ENCODE measurements around the gene FIGLA. TPM values are rescaled to one million over a fixed set of nuclear protein-coding genes. Genes with fewer than 3 reads are reported as not detected.
A peak's percentile ranks its signal among the peaks of the same experiment; 100 is the strongest.

FIGLA gene, protein sequence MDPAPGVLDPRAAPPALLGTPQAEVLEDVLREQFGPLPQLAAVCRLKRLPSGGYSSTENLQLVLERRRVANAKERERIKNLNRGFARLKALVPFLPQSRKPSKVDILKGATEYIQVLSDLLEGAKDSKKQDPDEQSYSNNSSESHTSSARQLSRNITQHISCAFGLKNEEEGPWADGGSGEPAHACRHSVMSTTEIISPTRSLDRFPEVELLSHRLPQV
- not detected for polyA plus RNA-seq (2013, experiment 1 of 2)
- polyA plus RNA-seq (2013, experiment 2 of 2) = not detected

DNA sequence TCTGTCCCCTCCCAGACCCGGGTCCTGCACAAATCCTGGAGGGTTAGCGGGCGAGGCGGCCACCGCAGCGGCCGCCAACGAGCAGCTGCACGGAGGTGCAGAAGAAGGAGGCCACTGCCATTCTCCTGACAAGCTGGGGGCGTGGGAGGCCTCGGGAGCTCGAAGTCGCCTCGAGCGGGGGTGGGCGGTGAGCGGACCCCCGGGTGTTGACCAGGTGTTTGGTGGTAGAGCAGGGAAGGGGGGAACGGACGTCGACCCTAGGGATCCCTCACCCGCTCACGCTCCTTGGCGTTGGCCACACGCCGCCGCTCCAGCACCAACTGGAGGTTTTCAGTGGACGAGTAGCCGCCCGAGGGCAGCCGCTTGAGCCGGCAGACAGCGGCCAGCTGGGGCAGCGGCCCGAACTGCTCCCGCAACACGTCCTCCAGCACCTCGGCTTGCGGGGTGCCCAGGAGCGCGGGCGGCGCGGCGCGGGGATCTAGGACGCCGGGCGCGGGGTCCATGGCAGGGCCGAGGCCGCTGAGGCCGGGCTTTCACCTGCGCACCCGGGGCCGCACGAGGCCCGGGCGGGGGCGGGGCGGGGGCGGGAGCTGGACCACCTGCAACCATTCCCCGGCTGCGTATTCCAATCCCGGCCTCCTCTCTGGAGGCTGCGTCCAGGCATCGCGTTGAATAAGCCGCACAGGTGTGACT lies at the start of gene FIGLA:
Gene FIGLA (minus strand): TSS at position 508 of the 693 bp plus-strand sequence. CDS start 5 bp downstream, at position 503.
- H3K9ac ChIP-seq (ENCODE audit: low read depth, low read length) = no peak within 1 kb of the TSS
- no peaks in the 10 kb centered on the region for H3K9me3 ChIP-seq (ENCODE audit: insufficient read depth, low read depth, low read length)
- peak within 1 kb of the TSS; percentile 40 for H3K4me3 ChIP-seq (ENCODE audit: low read length)
- peaks cover 88% of the 10 kb centered on the region for H3K27me3 ChIP-seq (ENCODE audit: insufficient read depth, low read length)
- H3K27ac ChIP-seq (ENCODE audit: low read depth, low read length) = no peak within 1 kb of the TSS
- 2% methylated on average over 69 of the region's 69 CpGs for WGBS
- peaks cover 3% of the 10 kb centered on the region; the same call in 1 of the 2 replicates for H3K4me1 ChIP-seq (ENCODE audit: insufficient read depth, low read length)
- H3K36me3 ChIP-seq (ENCODE audit: insufficient read depth, low read length) = no peaks in the 10 kb centered on the region

DNA sequence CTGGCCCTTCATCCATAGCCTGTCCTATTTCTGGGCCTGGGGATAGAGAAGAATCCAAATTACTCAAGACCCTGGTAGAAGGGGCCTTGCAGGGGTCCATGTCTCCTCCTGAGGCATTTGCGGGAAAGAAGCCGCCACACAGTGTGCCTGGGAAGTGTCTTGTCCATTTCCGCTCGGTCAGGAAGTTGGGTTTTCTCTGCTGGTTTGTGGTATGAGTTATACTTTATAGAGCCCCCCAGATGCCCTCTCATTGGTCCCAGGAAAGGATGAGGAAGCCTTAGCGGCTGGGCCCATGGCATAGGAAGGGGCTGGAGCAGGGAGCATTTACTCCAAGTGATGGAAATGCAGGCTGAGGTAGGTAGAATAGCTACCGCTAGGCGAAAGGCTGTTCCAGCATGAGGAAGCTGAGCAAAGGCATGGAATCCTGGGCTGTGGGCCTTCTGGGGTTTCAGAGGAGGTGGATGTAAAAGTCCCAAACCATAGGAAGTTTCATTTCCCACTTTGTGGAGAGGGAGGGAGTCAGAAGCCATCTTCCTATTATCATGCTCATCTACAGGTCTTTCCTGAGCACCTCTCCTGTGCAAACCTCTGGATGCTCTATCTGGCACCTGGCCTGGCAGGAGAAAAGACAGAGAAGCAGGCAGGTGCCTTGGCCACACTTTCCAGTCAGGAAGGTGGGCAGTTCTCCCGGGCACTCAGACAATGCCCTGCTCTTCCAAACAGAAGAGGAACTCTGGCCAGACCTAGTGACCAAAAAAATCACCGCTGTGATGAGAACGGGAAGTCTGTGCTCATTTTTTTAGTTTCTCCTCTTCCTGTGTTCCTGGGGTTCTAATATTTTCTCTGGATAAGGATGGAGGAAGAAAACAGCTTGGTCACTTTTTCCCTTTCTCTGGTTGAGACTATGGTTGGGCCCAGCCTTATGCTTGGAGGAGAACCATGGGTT lies 47.8 kb upstream of the FIGLA start:
- H3K27me3 ChIP-seq (ENCODE audit: insufficient read depth, low read length) = no peaks in the 10 kb centered on the region
- no peaks in the 10 kb centered on the region for H3K9me3 ChIP-seq (ENCODE audit: insufficient read depth, low read depth, low read length)

DNA sequence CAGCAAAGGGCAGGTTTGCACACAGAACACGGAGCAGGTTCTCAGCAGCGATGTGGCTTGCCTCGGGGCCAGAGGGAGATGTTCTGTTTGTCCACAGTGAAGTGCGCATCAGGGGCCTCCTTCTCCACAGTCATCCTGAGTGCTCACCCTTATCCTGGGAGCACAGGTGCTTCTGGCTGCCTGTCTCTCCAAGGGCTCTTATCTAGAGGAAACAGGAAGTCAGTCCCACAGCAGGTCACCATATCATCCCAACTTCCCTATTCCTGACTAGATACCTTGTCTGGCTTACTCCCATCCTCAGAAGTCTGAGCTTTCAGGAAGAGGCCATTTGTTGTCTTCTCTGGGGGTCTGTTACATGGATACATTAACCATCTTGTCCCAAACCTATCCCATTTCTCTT lies 45.2 kb upstream of the FIGLA start, which contains the start of gene CD207:
Gene CD207 (minus strand): TSS at position 174 of the 400 bp plus-strand sequence. CDS start 40 bp downstream, at position 134.
- Histone ChIP-seq H3K4me1 (ENCODE audit: insufficient read depth, low read length) (no peaks in the 10 kb centered on the region), H3K27ac (ENCODE audit: low read depth, low read length) (no peak within 1 kb of the TSS), H3K9ac (ENCODE audit: low read depth, low read length) (no peak within 1 kb of the TSS), H3K27me3 (ENCODE audit: insufficient read depth, low read length) (no peaks in the 10 kb centered on the region), H3K36me3 (ENCODE audit: insufficient read depth, low read length) (no peaks in the 10 kb centered on the region), H3K4me3 (ENCODE audit: low read length) (no peak within 1 kb of the TSS), H3K9me3 (ENCODE audit: insufficient read depth, low read depth, low read length) (no peaks in the 10 kb centered on the region)
- WGBS = 94% methylated on average over 4 of the region's 4 CpGs

More for the DNA sequence above, 47.8 kb upstream of the FIGLA start:
- Histone ChIP-seq H3K4me1 (ENCODE audit: insufficient read depth, low read length) (no peaks in the 10 kb centered on the region), H3K27ac (ENCODE audit: low read depth, low read length) (no peak overlapping the region), H3K9ac (ENCODE audit: low read depth, low read length) (no peak overlapping the region), H3K4me3 (ENCODE audit: low read length) (no peak overlapping the region), H3K36me3 (ENCODE audit: insufficient read depth, low read length) (no peaks in the 10 kb centered on the region)
- WGBS = 94% methylated on average over 10 of the region's 10 CpGs

DNA sequence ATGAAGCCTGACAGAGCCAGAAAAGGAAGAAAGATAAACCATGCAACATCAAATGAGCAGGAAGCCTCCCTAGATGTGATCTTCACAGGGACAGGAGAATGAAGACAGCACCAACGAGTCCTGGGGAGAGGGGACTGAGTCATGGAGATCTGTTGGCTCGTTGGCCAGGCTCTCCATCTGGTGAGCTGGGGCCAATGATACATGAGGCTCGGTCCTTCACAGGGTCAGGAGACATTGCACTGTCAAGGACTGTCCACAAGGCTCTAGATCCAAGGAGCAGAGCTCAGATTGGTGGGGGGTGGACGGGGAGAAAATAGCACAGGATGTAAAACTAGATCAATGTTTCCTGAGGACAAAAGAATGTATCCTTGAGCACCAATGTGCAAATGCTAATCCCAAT lies 44.4 kb upstream of the FIGLA start:
- Histone ChIP-seq H3K36me3 (ENCODE audit: insufficient read depth, low read length) (no peaks in the 10 kb centered on the region), H3K27me3 (ENCODE audit: insufficient read depth, low read length) (no peaks in the 10 kb centered on the region), H3K27ac (ENCODE audit: low read depth, low read length) (no peak overlapping the region), H3K9me3 (ENCODE audit: insufficient read depth, low read depth, low read length) (no peaks in the 10 kb centered on the region), H3K9ac (ENCODE audit: low read depth, low read length) (no peak overlapping the region), H3K4me3 (ENCODE audit: low read length) (no peak overlapping the region), H3K4me1 (ENCODE audit: insufficient read depth, low read length) (no peaks in the 10 kb centered on the region)
- whole genome bisulfite sequencing = 86% methylated on average over 4 of the region's 4 CpGs

DNA sequence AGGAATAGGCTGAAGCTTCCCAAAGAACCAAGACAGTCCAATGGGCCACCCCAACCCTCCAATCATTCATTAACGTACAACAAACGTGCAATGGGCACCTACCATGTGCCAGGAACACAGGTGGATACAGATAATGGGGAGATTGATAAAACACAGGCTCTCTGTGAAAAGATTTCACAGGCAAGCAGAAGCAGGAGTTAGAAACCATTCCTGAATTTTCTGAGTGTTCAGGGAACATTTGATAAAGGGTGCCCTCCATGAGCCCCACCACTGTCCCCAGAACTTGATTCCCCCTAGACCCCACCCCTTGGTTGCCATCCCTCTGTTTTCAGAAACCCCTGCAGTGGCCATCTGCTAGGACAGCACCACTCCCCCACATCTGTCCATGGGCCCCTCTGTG lies 43.7 kb upstream of the FIGLA start:
- Histone ChIP-seq H3K27ac (ENCODE audit: low read depth, low read length) (no peak overlapping the region), H3K27me3 (ENCODE audit: insufficient read depth, low read length) (no peaks in the 10 kb centered on the region), H3K36me3 (ENCODE audit: insufficient read depth, low read length) (no peaks in the 10 kb centered on the region), H3K4me1 (ENCODE audit: insufficient read depth, low read length) (no peaks in the 10 kb centered on the region), H3K4me3 (ENCODE audit: low read length) (no peak overlapping the region), H3K9me3 (ENCODE audit: insufficient read depth, low read depth, low read length) (no peaks in the 10 kb centered on the region), H3K9ac (ENCODE audit: low read depth, low read length) (no peak overlapping the region)
- WGBS = 100% methylated on average over 2 of the region's 2 CpGs

DNA sequence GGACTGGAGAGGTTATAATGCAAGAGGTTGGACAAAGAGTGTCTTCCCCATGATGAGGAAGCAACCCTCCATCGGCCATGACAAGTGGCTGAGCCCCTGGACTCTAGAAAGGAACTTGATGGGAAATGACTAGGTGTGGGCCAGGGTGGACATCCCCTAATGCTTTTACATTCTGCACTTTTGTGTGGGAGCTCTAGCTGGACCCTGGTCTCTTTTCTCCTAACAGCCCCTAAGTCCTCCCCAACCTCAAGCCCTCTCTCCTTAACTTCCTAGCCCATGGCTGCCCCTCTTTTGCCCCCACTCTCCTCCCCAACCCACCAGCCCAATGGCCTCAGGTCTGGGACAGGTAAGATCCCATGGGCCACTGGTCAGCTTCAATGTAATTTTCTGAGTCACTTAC lies 42.8 kb upstream of the FIGLA start:
- H3K9ac ChIP-seq (ENCODE audit: low read depth, low read length) = no peak overlapping the region
- no peak overlapping the region for H3K4me3 ChIP-seq (ENCODE audit: low read length)
- H3K9me3 ChIP-seq (ENCODE audit: insufficient read depth, low read depth, low read length) = no peaks in the 10 kb centered on the region
- H3K27ac ChIP-seq (ENCODE audit: low read depth, low read length) = no peak overlapping the region
- H3K4me1 ChIP-seq (ENCODE audit: insufficient read depth, low read length) = no peaks in the 10 kb centered on the region; the same call in 1 of the 2 replicates
- WGBS = 73% methylated on average over 1 of the region's 1 CpG
- H3K27me3 ChIP-seq (ENCODE audit: insufficient read depth, low read length) = no peaks in the 10 kb centered on the region
- no peaks in the 10 kb centered on the region for H3K36me3 ChIP-seq (ENCODE audit: insufficient read depth, low read length)

DNA sequence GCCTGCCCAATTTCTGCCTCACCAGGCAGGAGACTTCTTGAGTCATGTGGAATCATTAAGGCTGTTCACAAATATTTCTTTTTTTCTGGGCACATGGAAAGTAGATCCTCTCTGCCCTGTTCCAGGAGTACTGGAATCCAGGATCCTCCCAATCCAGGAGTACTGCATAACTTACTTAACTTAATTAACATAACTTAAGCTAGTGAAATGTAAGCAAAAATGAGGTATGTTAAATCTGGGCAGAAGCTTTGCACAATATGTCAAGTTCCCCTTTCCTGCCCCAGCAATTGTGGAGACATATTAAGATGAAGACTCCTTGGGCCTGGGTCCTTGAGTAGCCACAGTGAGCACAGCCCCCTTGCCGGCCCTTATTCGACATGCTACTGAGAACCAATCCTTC lies 41.9 kb upstream of the FIGLA start:
- no peaks in the 10 kb centered on the region for H3K36me3 ChIP-seq (ENCODE audit: insufficient read depth, low read length)
- no peaks in the 10 kb centered on the region; the same call in 1 of the 2 replicates for H3K4me1 ChIP-seq (ENCODE audit: insufficient read depth, low read length)
- WGBS = 86% methylated on average over 2 of the region's 2 CpGs
- no peak overlapping the region for H3K4me3 ChIP-seq (ENCODE audit: low read length)
- H3K9ac ChIP-seq (ENCODE audit: low read depth, low read length) = no peak overlapping the region
- no peaks in the 10 kb centered on the region for H3K9me3 ChIP-seq (ENCODE audit: insufficient read depth, low read depth, low read length)
- H3K27me3 ChIP-seq (ENCODE audit: insufficient read depth, low read length) = no peaks in the 10 kb centered on the region; the same call in 1 of the 2 replicates
- no peak overlapping the region for H3K27ac ChIP-seq (ENCODE audit: low read depth, low read length)

DNA sequence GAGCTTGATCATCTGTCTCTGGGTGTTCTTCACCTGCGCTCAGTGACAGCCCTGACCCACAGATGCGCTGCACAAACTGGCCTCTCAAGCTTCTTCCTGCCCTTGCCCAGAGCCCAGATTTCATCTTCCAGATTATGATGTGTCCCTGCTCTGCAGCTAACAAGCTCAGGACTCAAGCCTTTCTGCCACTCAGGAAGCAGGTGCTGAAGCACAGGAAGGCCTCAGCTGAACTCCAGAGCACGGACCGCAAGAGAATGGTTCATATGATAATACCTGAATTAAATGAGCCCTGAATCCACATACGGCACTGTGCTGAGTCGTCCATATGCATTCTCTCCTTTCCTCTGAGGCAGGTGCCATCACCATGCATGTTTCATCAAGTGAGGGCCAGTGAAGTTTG lies 41.4 kb upstream of the FIGLA start:
- no peaks in the 10 kb centered on the region; the same call in 1 of the 2 replicates for H3K27me3 ChIP-seq (ENCODE audit: insufficient read depth, low read length)

DNA sequence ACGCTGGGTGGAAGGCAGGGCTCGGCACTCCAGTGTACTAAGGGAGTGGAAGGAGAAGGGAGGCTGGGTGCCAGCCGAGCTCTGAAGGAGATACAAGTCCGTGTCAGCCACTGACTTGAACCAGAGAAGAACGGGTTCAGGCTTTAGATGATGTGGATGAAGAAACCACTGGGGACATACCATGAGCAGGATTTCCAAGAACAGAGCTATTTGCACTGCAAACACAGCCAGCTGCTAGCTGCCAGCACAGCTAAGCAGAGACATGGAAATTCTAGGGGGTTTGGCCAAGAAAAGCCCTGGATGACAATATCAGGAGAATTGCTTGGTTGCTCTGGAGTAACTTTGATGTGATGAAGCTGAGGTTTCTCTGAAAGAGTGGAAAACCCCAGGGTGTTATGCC lies 39.9 kb upstream of the FIGLA start:
- Histone ChIP-seq H3K27me3 (ENCODE audit: insufficient read depth, low read length) (no peaks in the 10 kb centered on the region; the same call in 1 of the 2 replicates), H3K9ac (ENCODE audit: low read depth, low read length) (no peak overlapping the region), H3K36me3 (ENCODE audit: insufficient read depth, low read length) (no peaks in the 10 kb centered on the region), H3K27ac (ENCODE audit: low read depth, low read length) (no peak overlapping the region), H3K4me1 (ENCODE audit: insufficient read depth, low read length) (no peaks in the 10 kb centered on the region; the same call in 1 of the 2 replicates), H3K4me3 (ENCODE audit: low read length) (no peak overlapping the region), H3K9me3 (ENCODE audit: insufficient read depth, low read depth, low read length) (no peaks in the 10 kb centered on the region)
- 89% methylated on average over 5 of the region's 5 CpGs for WGBS

More for the DNA sequence above, 41.4 kb upstream of the FIGLA start:
- H3K36me3 ChIP-seq (ENCODE audit: insufficient read depth, low read length) = no peaks in the 10 kb centered on the region
- no peak overlapping the region for H3K27ac ChIP-seq (ENCODE audit: low read depth, low read length)
- H3K4me3 ChIP-seq (ENCODE audit: low read length) = no peak overlapping the region
- 96% methylated on average over 6 of the region's 6 CpGs for WGBS
- H3K9me3 ChIP-seq (ENCODE audit: insufficient read depth, low read depth, low read length) = no peaks in the 10 kb centered on the region
- H3K9ac ChIP-seq (ENCODE audit: low read depth, low read length) = no peak overlapping the region
- no peaks in the 10 kb centered on the region; the same call in 1 of the 2 replicates for H3K4me1 ChIP-seq (ENCODE audit: insufficient read depth, low read length)

DNA sequence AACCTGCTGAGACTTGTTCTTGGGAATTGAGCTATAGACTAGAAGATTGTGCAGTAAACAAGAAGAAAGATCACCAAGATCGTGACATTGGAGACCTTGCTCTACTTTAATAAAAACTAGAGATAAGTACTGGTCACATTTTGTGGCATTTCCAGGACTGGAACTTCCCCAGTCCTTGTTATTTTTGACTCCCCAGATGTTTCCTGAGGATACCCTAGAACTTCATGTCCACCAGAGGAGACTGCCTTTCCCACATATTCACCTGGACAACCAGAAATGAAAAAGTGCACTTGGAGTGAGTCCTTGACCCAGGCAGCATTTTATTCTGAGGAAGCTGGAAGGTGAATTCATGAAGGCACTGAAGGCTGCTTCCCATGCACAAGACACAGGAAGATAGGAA lies 39.5 kb upstream of the FIGLA start:
- H3K9ac ChIP-seq (ENCODE audit: low read depth, low read length) = no peak overlapping the region
- H3K27ac ChIP-seq (ENCODE audit: low read depth, low read length) = no peak overlapping the region

More for the DNA sequence above, 39.5 kb upstream of the FIGLA start:
- no peak overlapping the region for H3K4me3 ChIP-seq (ENCODE audit: low read length)
- H3K27me3 ChIP-seq (ENCODE audit: insufficient read depth, low read length) = no peaks in the 10 kb centered on the region; the same call in 1 of the 2 replicates
- 100% methylated on average over 1 of the region's 1 CpG for WGBS
- no peaks in the 10 kb centered on the region; the same call in 1 of the 2 replicates for H3K4me1 ChIP-seq (ENCODE audit: insufficient read depth, low read length)
- H3K9me3 ChIP-seq (ENCODE audit: insufficient read depth, low read depth, low read length) = no peaks in the 10 kb centered on the region
- no peaks in the 10 kb centered on the region for H3K36me3 ChIP-seq (ENCODE audit: insufficient read depth, low read length)

Data from HUES64 (cell line).